Ovary (tissue), 10 donors: ENCODE results near the gene ZNF595. TPM values are rescaled to one million over a fixed set of nuclear protein-coding genes. Genes with fewer than 3 reads are reported as not detected.
"Not testable (repeated sequence)": the region's sequence is repeated elsewhere in the genome, so short reads cannot be mapped to it uniquely, and the experiment has no call there.

Experiments
- DNase-seq, 5 donors: peaks; one replicate each; pipeline ENCODE4 v3.0.0-alpha.2; 2019 to 2020
- H3K27ac ChIP-seq, 2 donors: fragments of 200-600 bp; one replicate each; pipeline versions ENCODE4 v1.5.1 to v1.8.0; 2019 to 2022
- H3K27me3 ChIP-seq: fragments of 200-600 bp; one replicate; pipeline ENCODE4 v1.8.0; 2022
- H3K36me3 ChIP-seq: fragments of 200-600 bp; sonication (generic); one replicate; pipeline ENCODE4 v1.5.1; 2019
- H3K4me1 ChIP-seq: one replicate; pipeline ENCODE4 v1.8.1; 2013; ENCODE audit warnings: mild to moderate bottlenecking, moderate library complexity; ENCODE audit not compliant: insufficient read depth
- H3K4me3 ChIP-seq: fragments of 200-600 bp; sonication (generic); one replicate; pipeline ENCODE4 v1.5.1; 2017
- H3K9me3 ChIP-seq, 2 donors: fragments of 200-600 bp in 1 of 2; sonication (generic) in 1 of 2; one replicate each; pipeline versions ENCODE4 v1.5.1 to v1.8.1; 2013 to 2019; ENCODE audit warnings: mild to moderate bottlenecking in 1 of 2, moderate library complexity in 1 of 2
- WGBS, 3 donors: extraction: QIAGEN DNeasy Blood & Tissue Kit in 1 of 3; methylation state at CpG; one replicate each; pipeline versions ENCODE4 v1.1.5 to v1.1.7; 2013 to 2017; 5-methylcytosine and 5-hydroxymethylcytosine counted together
- intact Hi-C, 4 donors: fragments of 100-400 bp; cut with DNase I; formaldehyde crosslinking; loops; one replicate each; pipeline versions ENCODE4 v1.11.0 to v1.15.1; 2022 to 2023
- long read RNA-seq, 3 donors: library from polyadenylated mRNA in 2 of 3; unstranded in 2 of 3; transcript quantifications; one replicate each; pipeline ENCODE4 v2.0.0 and lab custom pipeline, GENCODE V29; 2021 to 2026
- polyA plus RNA-seq, 2 donors: library from polyadenylated mRNA; stranded (reverse); fragments of 200-250 nt in 1 of 2; fragments of 350-450 nt in 1 of 2; fragmentation: Illumina TruSeq in 1 of 2; extraction: RNeasy Lipid Tissue Mini Kit (QIAGEN cat#74804) in 1 of 2; gene quantifications; one replicate each; pipeline ENCODE4 v1.2.3, GENCODE V29; 2013 to 2014
- total RNA-seq, 7 donors: library from RNA; depleted of rRNA in 2 of 7; stranded (reverse); fragments of >200 nt in 2 of 7; fragmentation: NEBNext Ultra II Directional in 3 of 7; extraction: Animal tissue kit (Norgen Biotek cat#: 25700) in 3 of 7; gene quantifications; one replicate each; pipeline versions ENCODE4 v1.1.0 to v1.2.4, GENCODE V29; 2016 to 2023
- donor health status: DM: no; HTN: no; CAD: no; lungs with moderate emphysema.
- donor health status: DM: no; HTN: no; CAD: no.
- donor health status: Bipolar disorder and iron deficiency.
- donor health status: DM: yes; HTN: yes; CAD: no.
- donor health status: DM: no; HTN: no; CAD: no.
- donor health status: DM: yes; HTN: yes; CAD: no.

Gene ZNF595
- total RNA-seq (10 to 100 TPM; 21.7 to 70.8 (median 32.4) TPM), polyA plus RNA-seq (10 to 100 TPM; 15.9 to 18.1 TPM)
- long read RNA-seq, donor 1, transcript ZNF595-203 (2 exons, 1,999 nt), result minor isoform, 27 of 80 reads
- long read RNA-seq, donor 1, transcript ZNF595-205 (4 exons, 2,911 nt), result major isoform, 38 of 80 reads
- long read RNA-seq, donor 1, partial matches to known transcripts, result 1 of 80 reads
- long read RNA-seq, donor 1, other reads (novel, unspliced or antisense), result 8 of 80 reads
- long read RNA-seq, donor 2, transcript ZNF595-205 (4 exons, 2,911 nt), result major isoform, 11 of 20 reads
- long read RNA-seq, donor 2, transcript ZNF595-201 (3 exons, 747 nt), result minor isoform, 5 of 20 reads
- long read RNA-seq, donor 2, partial matches to known transcripts, result 0 of 20 reads
- long read RNA-seq, donor 2, other reads (novel, unspliced or antisense), result 0 of 20 reads
- long read RNA-seq, donor 3, transcript ZNF595-205 (4 exons, 2,911 nt), result major isoform, 21 of 32 reads
- long read RNA-seq, donor 3, transcript ZNF595-203 (2 exons, 1,999 nt), result minor isoform, 7 of 32 reads
- long read RNA-seq, donor 3, partial matches to known transcripts, result 0 of 32 reads
- long read RNA-seq, donor 3, other reads (novel, unspliced or antisense), result 3 of 32 reads

- peak within 1 kb of the TSS in 1 of 2 donors; percentile 52 for H3K27ac ChIP-seq
- WGBS, 3 donors, result 29 to 50% (median 30%) methylated on average over 19 to 24 of the region's 29 CpGs
- H3K9me3 ChIP-seq, H3K36me3 ChIP-seq, H3K27me3 ChIP-seq, intact Hi-C loops, H3K4me1 ChIP-seq: not testable (repeated sequence)
- peak within 1 kb of the TSS; percentile 38 for H3K4me3 ChIP-seq
- peak; percentile 59 to 73 (median 63) for DNase-seq
Observed at GRCh38 chr4:52804-53479, at the start of gene ZNF595. Gene ZNF595, plus strand, starts transcription at chr4:53321. Its CDS starts 168 bp downstream, at chr4:53489.

DNA sequence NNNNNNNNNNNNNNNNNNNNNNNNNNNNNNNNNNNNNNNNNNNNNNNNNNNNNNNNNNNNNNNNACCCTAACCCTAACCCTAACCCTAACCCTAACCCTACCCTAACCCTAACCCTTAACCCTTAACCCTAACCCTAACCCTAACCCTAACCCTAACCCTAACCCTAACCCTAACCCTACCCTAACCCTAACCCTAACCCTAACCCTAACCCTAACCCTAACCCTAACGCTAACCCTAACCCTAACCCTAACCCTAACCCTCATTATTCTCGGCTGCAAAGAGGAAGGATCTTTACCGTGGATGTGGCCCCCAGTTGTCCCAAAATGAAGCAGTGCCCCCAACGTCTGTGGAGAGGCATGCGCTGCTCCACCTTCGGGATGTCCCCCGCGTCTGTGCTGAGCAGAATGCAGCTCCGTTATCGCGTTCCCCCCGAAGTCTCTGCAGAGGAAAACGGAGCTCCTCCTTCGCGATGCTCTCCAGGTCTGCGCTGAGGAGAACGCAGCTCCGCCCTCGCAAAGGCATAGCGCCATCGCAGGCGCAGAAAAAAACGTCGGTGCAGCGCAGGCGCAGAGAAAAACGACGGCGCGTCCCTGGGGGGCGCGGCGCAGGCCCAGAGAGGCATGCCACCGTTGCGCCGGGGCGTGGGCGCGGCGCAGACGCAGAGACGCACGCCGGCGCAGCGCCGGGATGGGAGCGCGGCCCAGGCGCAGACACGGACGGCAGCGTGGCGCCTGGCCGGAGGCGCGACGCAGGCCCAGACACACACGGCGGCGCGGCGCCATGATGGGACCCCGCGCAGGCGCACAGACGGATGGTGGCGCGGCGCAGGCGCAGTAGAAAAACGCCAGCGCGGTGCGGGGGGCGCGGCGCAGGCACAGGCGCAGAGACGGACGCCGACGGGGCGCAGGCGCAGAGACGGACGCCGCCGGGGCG, 42.9 kb upstream of the ZNF595 start:
- H3K27ac ChIP-seq, H3K4me3 ChIP-seq: not testable (repeated sequence)

GRCh38 chr4:11095-11815, 41.9 kb upstream of the ZNF595 start:
- not testable (repeated sequence) for DNase-seq
- 72 to 74% (median 73%) methylated on average over 40 to 47 of the region's 123 CpGs for WGBS, 3 donors

More for the DNA sequence above, 42.9 kb upstream of the ZNF595 start:
- H3K4me1 ChIP-seq, H3K9me3 ChIP-seq, H3K27me3 ChIP-seq, H3K36me3 ChIP-seq, intact Hi-C loops: not testable (repeated sequence)
- peak in 3 of 5 donors; percentile 19 to 42 (median 39) for DNase-seq
- WGBS, 3 donors, result 70 to 81% (median 76%) methylated on average over 38 to 77 of the region's 90 CpGs

GRCh38 chr4:11816-12417, 41.2 kb upstream of the ZNF595 start:
- H3K4me3 ChIP-seq, H3K4me1 ChIP-seq, H3K9me3 ChIP-seq, H3K36me3 ChIP-seq, H3K27ac ChIP-seq, intact Hi-C loops, H3K27me3 ChIP-seq: not testable (repeated sequence)
- peak in 3 of 5 donors; percentile 16 to 50 (median 22) for DNase-seq
- whole genome bisulfite sequencing, 3 donors, result 61 to 79% (median 77%) methylated on average over 10 to 14 of the region's 21 CpGs

More at GRCh38 chr4:11095-11815, 41.9 kb upstream of the ZNF595 start:
- H3K27me3 ChIP-seq, H3K36me3 ChIP-seq, H3K4me3 ChIP-seq, H3K4me1 ChIP-seq, H3K9me3 ChIP-seq, H3K27ac ChIP-seq, intact Hi-C loops: not testable (repeated sequence)

DNA sequence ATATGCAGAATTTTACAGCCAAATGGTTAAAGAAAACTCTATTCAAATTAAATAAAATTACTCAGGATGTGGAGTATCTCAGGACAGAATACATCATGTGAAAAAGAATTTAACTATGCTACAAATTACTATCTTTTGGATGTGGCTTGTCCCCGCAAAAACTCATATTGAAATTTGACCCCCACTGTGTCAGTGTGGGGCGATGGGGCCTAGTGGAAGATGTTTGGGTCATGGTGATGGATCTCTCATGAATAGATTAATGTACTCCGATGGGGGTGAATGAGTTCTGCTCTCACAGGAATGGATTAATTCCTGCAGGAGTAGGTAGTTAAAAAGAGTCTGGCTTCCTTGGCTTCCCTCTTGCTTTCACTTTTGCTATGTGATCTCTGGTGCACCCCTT, 35.0 kb upstream of the ZNF595 start:
- WGBS, 3 donors, result 43 to 53% (median 48%) methylated on average over 3 of the region's 3 CpGs
- DNase-seq, H3K4me1 ChIP-seq, H3K27me3 ChIP-seq, H3K36me3 ChIP-seq, intact Hi-C loops, H3K27ac ChIP-seq, H3K4me3 ChIP-seq, H3K9me3 ChIP-seq: not testable (repeated sequence)

DNA sequence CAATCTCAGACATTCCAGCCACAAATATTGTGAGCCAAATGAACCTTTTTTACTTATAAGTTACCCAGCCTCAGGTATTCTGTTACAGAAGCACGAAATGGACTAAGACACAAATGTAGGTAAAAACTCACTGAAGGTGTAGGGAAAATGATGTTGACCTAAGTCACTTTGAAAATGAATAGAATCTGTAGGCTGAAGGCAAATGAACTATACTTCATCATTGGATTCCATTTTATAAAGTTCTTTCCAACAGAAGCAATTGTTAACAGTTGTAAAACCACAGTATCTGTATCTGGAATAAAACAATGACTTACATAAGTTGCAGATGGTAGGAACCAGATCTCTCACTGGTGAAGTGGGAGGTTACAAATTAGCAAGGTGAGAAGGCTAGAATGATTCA, 34.5 kb upstream of the ZNF595 start:
- H3K27me3 ChIP-seq, H3K27ac ChIP-seq, H3K4me1 ChIP-seq, intact Hi-C loops, H3K4me3 ChIP-seq, H3K36me3 ChIP-seq, H3K9me3 ChIP-seq, DNase-seq: not testable (repeated sequence)
- WGBS, 3 donors, result 38 to 50% (median 46%) methylated on average over 1 of the region's 1 CpG

- H3K27ac ChIP-seq, H3K4me1 ChIP-seq, H3K36me3 ChIP-seq, DNase-seq, H3K27me3 ChIP-seq, H3K4me3 ChIP-seq, H3K9me3 ChIP-seq, intact Hi-C loops: not testable (repeated sequence)
- 30 to 37% (median 36%) methylated on average over 2 of the region's 2 CpGs for WGBS, 3 donors
Observed at GRCh38 chr4:22882-23281, 30.2 kb upstream of the ZNF595 start.

GRCh38 chr4:24359-24758, 28.8 kb upstream of the ZNF595 start:
- H3K4me3 ChIP-seq, H3K4me1 ChIP-seq, H3K27me3 ChIP-seq, H3K27ac ChIP-seq, H3K9me3 ChIP-seq, H3K36me3 ChIP-seq, intact Hi-C loops, DNase-seq: not testable (repeated sequence)
- no CpG with 5 or more reads among the region's 1 CpG for WGBS, 3 donors

- H3K4me3 ChIP-seq, DNase-seq, H3K4me1 ChIP-seq, H3K27ac ChIP-seq, H3K9me3 ChIP-seq, H3K36me3 ChIP-seq, H3K27me3 ChIP-seq, intact Hi-C loops: not testable (repeated sequence)
- WGBS, 3 donors, result 58 to 74% (median 72%) methylated on average over 3 of the region's 3 CpGs
Observed at GRCh38 chr4:27501-27900, 25.6 kb upstream of the ZNF595 start.
